ENCODE measurements around the gene ERMN. TPM values are rescaled to one million over a fixed set of nuclear protein-coding genes. Genes with fewer than 3 reads are reported as not detected.
"Not testable (repeated sequence)": the region's sequence is repeated elsewhere in the genome, so short reads cannot be mapped to it uniquely, and the experiment has no call there.

The ERMN gene
- total RNA-seq, 2 donors from 2014 or later = not detected

- no peaks in the 10 kb centered on the region for H3K9me3 ChIP-seq
- H3K36me3 ChIP-seq = no peaks in the 10 kb centered on the region
- no peak for TF ChIP-seq CTCF (IDR thresholded peaks at IDR 0.05)
- DNase-seq (ENCODE audit: low spot score) = no peak
- H3K27me3 ChIP-seq = no peaks in the 10 kb centered on the region
- no peaks in the 10 kb centered on the region for H3K4me1 ChIP-seq
- H3K4me3 ChIP-seq = no peak overlapping the region
- no peak overlapping the region for H3K27ac ChIP-seq
Measured at GRCh38 chr2:157283468-157283867, 42.2 kb downstream of the ERMN start.

- H3K4me3 ChIP-seq = no peak overlapping the region
- no peak overlapping the region for H3K27ac ChIP-seq
- no peaks in the 10 kb centered on the region for H3K4me1 ChIP-seq
- H3K27me3 ChIP-seq = no peaks in the 10 kb centered on the region
- no peak for TF ChIP-seq CTCF (IDR thresholded peaks at IDR 0.05)
- no peaks in the 10 kb centered on the region for H3K9me3 ChIP-seq
- H3K36me3 ChIP-seq = no peaks in the 10 kb centered on the region
- no peak for DNase-seq (ENCODE audit: low spot score)
Measured at GRCh38 chr2:157281316-157281715, 44.3 kb downstream of the ERMN start.

- H3K4me1 ChIP-seq; H3K27ac ChIP-seq; H3K4me3 ChIP-seq; DNase-seq (ENCODE audit: low spot score); H3K27me3 ChIP-seq; H3K9me3 ChIP-seq; H3K36me3 ChIP-seq: not testable (repeated sequence)
Measured at GRCh38 chr2:157279311-157279710, 46.3 kb downstream of the ERMN start.

- H3K36me3 ChIP-seq = no peaks in the 10 kb centered on the region
- no peak overlapping the region for H3K4me3 ChIP-seq
- no peak for TF ChIP-seq CTCF (IDR thresholded peaks at IDR 0.05)
- no peaks in the 10 kb centered on the region for H3K27me3 ChIP-seq
- no peak overlapping the region for H3K27ac ChIP-seq
- H3K9me3 ChIP-seq = no peaks in the 10 kb centered on the region
- no peaks in the 10 kb centered on the region for H3K4me1 ChIP-seq
- DNase-seq (ENCODE audit: low spot score) = no peak
Measured at GRCh38 chr2:157271590-157272203, 53.9 kb downstream of the ERMN start.

- H3K4me3 ChIP-seq = no peak overlapping the region
- no peaks in the 10 kb centered on the region for H3K27me3 ChIP-seq
- H3K9me3 ChIP-seq = no peaks in the 10 kb centered on the region
- no peaks in the 10 kb centered on the region for H3K36me3 ChIP-seq
- H3K4me1 ChIP-seq = no peaks in the 10 kb centered on the region
- no peak for TF ChIP-seq CTCF (IDR thresholded peaks at IDR 0.05)
- DNase-seq (ENCODE audit: low spot score) = no peak
- H3K27ac ChIP-seq = no peak overlapping the region
Measured at GRCh38 chr2:157269922-157270321, 55.7 kb downstream of the ERMN start.

GRCh38 chr2:157269060-157269459 is 56.6 kb downstream of the ERMN start:
- Histone ChIP-seq H3K4me1 (no peaks in the 10 kb centered on the region), H3K27me3 (no peaks in the 10 kb centered on the region), H3K27ac (no peak overlapping the region), H3K4me3 (no peak overlapping the region), H3K36me3 (no peaks in the 10 kb centered on the region), H3K9me3 (no peaks in the 10 kb centered on the region)
- no peak for TF ChIP-seq CTCF (IDR thresholded peaks at IDR 0.05)
- DNase-seq (ENCODE audit: low spot score) = no peak

Other genes starting within 250 kb of the ERMN start
- under 1 TPM; 0.20 to 0.67 TPM for gene GALNT5, start 68.1 kb downstream of the ERMN start, total RNA-seq
- 1 to 10 TPM; 3.3 to 4.8 TPM for gene CYTIP, start 118.3 kb upstream of the ERMN start, total RNA-seq